Stomach smooth muscle (tissue), 2 donors: ENCODE results near the gene ACTN4.
A peak's percentile ranks its signal among the peaks of the same experiment; 100 is the strongest.

ENCODE experiments used
- H3K27ac ChIP-seq: one replicate; pipeline ENCODE4 v1.7.0; 2013; ENCODE audit warnings: mild to moderate bottlenecking, low read length, inconsistent platforms
- H3K27me3 ChIP-seq, 2 donors: one replicate each; pipeline ENCODE4 v1.7.0; 2013; ENCODE audit warnings: low read length in 2 of 2; ENCODE audit not compliant: insufficient read depth in 2 of 2, control insufficient read depth in 1 of 2
- H3K36me3 ChIP-seq, 2 donors: one replicate each; pipeline ENCODE4 v1.7.0; 2013; ENCODE audit warnings: low read length in 2 of 2; ENCODE audit not compliant: control insufficient read depth in 2 of 2, insufficient read depth in 2 of 2
- H3K4me1 ChIP-seq: one replicate; pipeline ENCODE4 v1.7.0; 2013; ENCODE audit warnings: low read length; ENCODE audit not compliant: control insufficient read depth, insufficient read depth
- H3K4me3 ChIP-seq, 2 donors: one replicate each; pipeline ENCODE4 v1.7.0; 2013; ENCODE audit warnings: low read length in 2 of 2
- H3K9ac ChIP-seq, 2 donors: one replicate each; pipeline ENCODE4 v1.7.0; 2013; ENCODE audit warnings: low read length in 2 of 2, mild to moderate bottlenecking in 1 of 2
- H3K9me3 ChIP-seq, 2 donors: one replicate each; pipeline ENCODE4 v1.7.0; 2013; ENCODE audit warnings: low read length in 2 of 2; ENCODE audit not compliant: control insufficient read depth in 2 of 2
- donor health status: healthy.
- donor health status: Pancreatic carcinoma.

The ACTN4 gene

GRCh38 chr19:38638461-38638860 lies 9.0 kb upstream of the ACTN4 start:
- no peak overlapping the region for H3K27ac ChIP-seq
- H3K9me3 ChIP-seq, result no peaks in the 10 kb centered on the region
- H3K36me3 ChIP-seq, result peaks cover 17 to 27% of the 10 kb centered on the region in 2 donors
- no peak overlapping the region for H3K4me3 ChIP-seq
- H3K4me1 ChIP-seq, result peaks cover 3% of the 10 kb centered on the region
- H3K27me3 ChIP-seq, result no peaks in the 10 kb centered on the region
- no peak overlapping the region for H3K9ac ChIP-seq

DNA sequence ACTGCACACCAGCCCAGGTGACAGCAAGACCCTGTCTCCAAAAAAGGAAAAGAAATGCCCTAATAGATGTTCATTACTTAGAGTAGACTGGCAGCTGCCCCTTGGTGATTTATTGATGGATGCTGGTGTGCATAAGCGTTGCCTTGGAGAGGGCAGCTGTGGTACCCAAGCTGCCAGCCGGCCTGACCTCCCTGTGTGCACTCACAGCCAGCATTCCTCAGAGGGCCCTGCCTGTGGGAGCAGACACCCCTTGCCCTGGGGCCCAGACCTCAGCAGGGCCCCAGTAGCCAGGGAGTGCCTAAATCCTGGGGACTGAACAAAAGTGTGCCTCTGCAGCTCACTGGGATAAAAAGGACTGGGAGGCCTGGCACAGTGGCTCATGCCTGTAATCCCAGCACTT lies 7.8 kb upstream of the ACTN4 start:
- Histone ChIP-seq H3K4me1 (peaks cover 2% of the 10 kb centered on the region), H3K36me3 (peaks cover 17 to 27% of the 10 kb centered on the region in 2 donors), H3K27ac (no peak overlapping the region), H3K9me3 (no peaks in the 10 kb centered on the region), H3K9ac (no peak overlapping the region), H3K27me3 (no peaks in the 10 kb centered on the region), H3K4me3 (no peak overlapping the region)

GRCh38 chr19:38640368-38640767 lies 7.1 kb upstream of the ACTN4 start:
- H3K27me3 ChIP-seq, result no peaks in the 10 kb centered on the region
- H3K9ac ChIP-seq, result no peak overlapping the region
- no peaks in the 10 kb centered on the region for H3K9me3 ChIP-seq
- no peak overlapping the region for H3K4me3 ChIP-seq
- no peaks in the 10 kb centered on the region for H3K4me1 ChIP-seq
- H3K36me3 ChIP-seq, result peaks cover 11 to 20% of the 10 kb centered on the region in 2 donors
- H3K27ac ChIP-seq, result no peak overlapping the region

DNA sequence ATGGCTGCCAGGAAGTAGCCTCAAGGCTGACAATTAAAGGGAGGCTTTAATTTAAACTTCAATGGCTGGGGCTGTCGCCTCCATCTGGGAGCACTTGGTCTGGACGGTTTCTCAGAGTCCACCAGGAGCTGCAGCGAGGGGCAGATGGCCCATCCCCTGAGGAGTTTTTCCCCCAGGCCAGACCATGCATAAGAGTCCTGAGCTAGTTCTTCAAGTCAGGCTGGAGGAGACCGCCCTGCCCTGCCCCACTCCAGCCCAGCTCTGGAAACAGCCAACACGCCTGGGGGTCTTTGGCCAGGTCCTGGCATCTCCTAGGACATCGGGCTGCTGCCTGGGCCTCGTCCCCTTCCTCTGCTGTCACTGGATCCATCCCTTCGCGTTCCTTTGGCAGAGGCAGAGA lies 5.3 kb upstream of the ACTN4 start:
- peaks cover 0 to 8% of the 10 kb centered on the region in 2 donors for H3K36me3 ChIP-seq
- no peak overlapping the region for H3K27ac ChIP-seq
- no peaks in the 10 kb centered on the region for H3K9me3 ChIP-seq
- no peaks in the 10 kb centered on the region for H3K4me1 ChIP-seq
- no peak overlapping the region for H3K4me3 ChIP-seq
- H3K9ac ChIP-seq, result no peak overlapping the region
- no peaks in the 10 kb centered on the region for H3K27me3 ChIP-seq

GRCh38 chr19:38644719-38645118 lies 2.7 kb upstream of the ACTN4 start:
- Histone ChIP-seq H3K4me3 (no peak overlapping the region), H3K9me3 (no peaks in the 10 kb centered on the region), H3K27ac (no peak overlapping the region), H3K4me1 (peaks cover 5% of the 10 kb centered on the region), H3K36me3 (peaks cover 0 to 3% of the 10 kb centered on the region in 2 donors), H3K9ac (no peak overlapping the region), H3K27me3 (no peaks in the 10 kb centered on the region)

GRCh38 chr19:38647966-38648768 lies 718 bp downstream of the ACTN4 start:
- peaks cover 40% of the 10 kb centered on the region for H3K4me1 ChIP-seq
- peak overlapping the region; percentile 88 for H3K27ac ChIP-seq
- no peaks in the 10 kb centered on the region for H3K27me3 ChIP-seq
- no peaks in the 10 kb centered on the region for H3K36me3 ChIP-seq
- H3K9me3 ChIP-seq, result no peaks in the 10 kb centered on the region
- peak overlapping the region; percentile 77 to 94 for H3K4me3 ChIP-seq
- peak overlapping the region; percentile 90 to 96 for H3K9ac ChIP-seq

DNA sequence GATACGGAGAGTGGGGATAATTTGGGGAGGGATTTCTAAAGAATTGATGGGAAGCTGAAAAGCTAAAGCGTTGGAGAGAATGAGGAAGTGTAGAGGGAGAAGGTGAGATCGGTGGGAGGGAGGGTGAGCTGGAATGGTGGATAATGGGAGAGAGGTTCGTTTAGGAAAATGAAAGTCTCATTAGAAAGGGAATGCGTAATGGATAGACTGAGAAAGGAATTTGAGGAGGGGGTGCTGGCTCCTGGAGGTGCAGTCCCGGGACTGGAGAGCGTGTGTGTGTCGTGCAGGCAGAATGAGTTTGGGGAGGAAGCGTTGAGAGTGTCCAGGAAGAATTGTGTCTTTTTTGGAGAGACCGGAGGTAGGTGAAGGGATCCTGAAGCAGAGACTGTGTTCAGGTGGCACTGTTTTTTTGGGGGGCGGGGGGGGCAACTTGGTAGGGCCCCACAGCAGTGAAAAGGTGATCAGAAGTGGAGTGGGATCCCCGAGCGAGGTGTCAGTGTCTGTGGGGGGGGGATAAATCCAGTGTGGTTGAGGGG lies 1.4 kb downstream of the ACTN4 start:
- Histone ChIP-seq H3K27ac (peak overlapping the region; percentile 88), H3K27me3 (no peaks in the 10 kb centered on the region), H3K4me1 (peaks cover 45% of the 10 kb centered on the region)

DNA sequence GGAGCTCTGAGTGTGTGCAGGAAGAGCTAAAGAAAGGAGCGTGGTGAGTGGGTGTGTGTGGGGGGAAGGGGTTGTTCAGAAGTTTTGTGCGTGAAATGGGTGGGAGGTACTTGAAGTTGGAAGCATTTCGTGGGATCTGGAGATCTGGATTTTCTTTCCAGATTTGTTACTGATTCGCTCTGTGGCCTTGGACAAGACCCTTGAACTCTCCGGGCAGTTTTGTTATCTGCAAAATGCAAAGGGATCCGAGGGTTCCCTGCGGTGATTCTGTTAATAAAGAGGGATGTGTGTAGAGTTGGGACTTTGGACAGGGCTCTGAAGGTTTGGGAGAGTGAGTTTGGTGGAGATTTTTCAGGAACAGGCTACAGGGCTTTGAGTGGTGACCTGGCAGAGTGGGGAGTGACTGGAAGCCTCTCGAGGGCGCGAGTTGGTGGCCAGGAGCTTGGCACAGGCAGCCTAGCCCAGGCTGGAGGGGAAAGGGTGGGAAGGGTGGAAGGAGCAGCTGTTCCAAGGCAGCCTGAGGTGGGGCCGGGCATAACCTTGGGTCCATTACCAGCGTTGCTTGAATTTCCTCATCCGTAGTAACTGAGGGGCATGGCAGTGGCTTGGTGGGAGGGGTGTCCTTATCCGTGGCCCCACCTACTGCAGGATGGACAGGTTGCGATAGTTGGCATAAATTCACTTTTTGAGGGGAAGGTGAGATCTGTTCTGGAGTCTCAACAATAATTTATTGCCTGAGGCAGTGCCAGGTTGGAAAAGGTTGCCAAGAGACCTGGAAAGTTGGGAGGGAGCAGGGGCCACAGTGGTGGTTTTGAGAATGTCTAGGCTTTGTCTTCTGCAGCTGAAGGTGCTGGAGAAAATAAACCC lies 2.1 kb downstream of the ACTN4 start:
- H3K4me3 ChIP-seq, result peak overlapping the region; percentile 77 to 94
- H3K4me1 ChIP-seq, result peaks cover 52% of the 10 kb centered on the region
- H3K27ac ChIP-seq, result peak overlapping the region; percentile 88
- H3K9ac ChIP-seq, result peak overlapping the region; percentile 90 to 96
- no peaks in the 10 kb centered on the region for H3K27me3 ChIP-seq
- H3K36me3 ChIP-seq, result no peaks in the 10 kb centered on the region
- H3K9me3 ChIP-seq, result no peaks in the 10 kb centered on the region

More for the DNA sequence above, 1.4 kb downstream of the ACTN4 start:
- H3K9ac ChIP-seq, result peak overlapping the region; percentile 90 to 96
- H3K4me3 ChIP-seq, result peak overlapping the region; percentile 77 to 94
- H3K9me3 ChIP-seq, result no peaks in the 10 kb centered on the region
- no peaks in the 10 kb centered on the region for H3K36me3 ChIP-seq

DNA sequence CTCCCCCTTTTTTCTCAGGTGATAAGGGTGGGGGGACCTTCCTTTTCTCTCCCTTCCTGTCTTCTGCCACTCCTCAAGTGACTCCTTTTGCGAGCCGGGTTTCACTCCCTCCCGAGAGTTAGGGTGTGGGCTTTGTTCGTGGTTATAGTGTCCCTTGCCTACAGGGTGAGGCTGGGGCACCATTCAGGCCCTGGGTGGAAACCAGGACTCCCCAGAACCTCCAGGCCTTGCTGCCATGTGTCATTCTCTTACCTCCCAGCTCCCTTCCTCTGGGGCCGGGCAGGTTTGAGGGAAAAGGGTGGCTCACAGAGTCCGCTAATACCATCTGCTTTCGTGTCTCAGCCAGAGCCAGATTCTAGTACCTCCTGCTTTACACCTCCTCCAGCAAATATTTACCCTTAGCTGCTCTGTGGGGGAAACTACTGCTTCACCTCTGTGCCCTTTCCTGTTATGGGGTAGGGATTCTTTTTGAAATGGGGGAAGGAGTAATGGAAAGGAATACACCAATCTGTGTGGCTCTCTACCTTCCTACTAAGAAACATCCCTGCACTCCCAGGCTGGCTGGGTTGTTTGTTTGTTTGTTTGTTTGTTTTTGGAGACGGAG lies 2.8 kb downstream of the ACTN4 start:
- H3K9me3 ChIP-seq, result no peaks in the 10 kb centered on the region
- no peaks in the 10 kb centered on the region for H3K27me3 ChIP-seq
- peak overlapping the region; percentile 88 for H3K27ac ChIP-seq
- peak overlapping the region; percentile 77 to 94 for H3K4me3 ChIP-seq
- peak overlapping the region; percentile 90 to 96 for H3K9ac ChIP-seq
- H3K4me1 ChIP-seq, result peaks cover 60% of the 10 kb centered on the region
- H3K36me3 ChIP-seq, result no peaks in the 10 kb centered on the region

GRCh38 chr19:38650911-38651584 lies 3.6 kb downstream of the ACTN4 start:
- H3K4me1 ChIP-seq, result peaks cover 64% of the 10 kb centered on the region

More at GRCh38 chr19:38650911-38651584, 3.6 kb downstream of the ACTN4 start:
- H3K9me3 ChIP-seq, result no peaks in the 10 kb centered on the region
- no peaks in the 10 kb centered on the region for H3K27me3 ChIP-seq
- H3K9ac ChIP-seq, result peak overlapping the region in 1 of 2 donors; percentile 36
- peak overlapping the region in 1 of 2 donors; percentile 94 for H3K4me3 ChIP-seq
- peak overlapping the region; percentile 88 for H3K27ac ChIP-seq
- H3K36me3 ChIP-seq, result no peaks in the 10 kb centered on the region
